ENCODE data around the gene STAT6.

Gene STAT6

DNA sequence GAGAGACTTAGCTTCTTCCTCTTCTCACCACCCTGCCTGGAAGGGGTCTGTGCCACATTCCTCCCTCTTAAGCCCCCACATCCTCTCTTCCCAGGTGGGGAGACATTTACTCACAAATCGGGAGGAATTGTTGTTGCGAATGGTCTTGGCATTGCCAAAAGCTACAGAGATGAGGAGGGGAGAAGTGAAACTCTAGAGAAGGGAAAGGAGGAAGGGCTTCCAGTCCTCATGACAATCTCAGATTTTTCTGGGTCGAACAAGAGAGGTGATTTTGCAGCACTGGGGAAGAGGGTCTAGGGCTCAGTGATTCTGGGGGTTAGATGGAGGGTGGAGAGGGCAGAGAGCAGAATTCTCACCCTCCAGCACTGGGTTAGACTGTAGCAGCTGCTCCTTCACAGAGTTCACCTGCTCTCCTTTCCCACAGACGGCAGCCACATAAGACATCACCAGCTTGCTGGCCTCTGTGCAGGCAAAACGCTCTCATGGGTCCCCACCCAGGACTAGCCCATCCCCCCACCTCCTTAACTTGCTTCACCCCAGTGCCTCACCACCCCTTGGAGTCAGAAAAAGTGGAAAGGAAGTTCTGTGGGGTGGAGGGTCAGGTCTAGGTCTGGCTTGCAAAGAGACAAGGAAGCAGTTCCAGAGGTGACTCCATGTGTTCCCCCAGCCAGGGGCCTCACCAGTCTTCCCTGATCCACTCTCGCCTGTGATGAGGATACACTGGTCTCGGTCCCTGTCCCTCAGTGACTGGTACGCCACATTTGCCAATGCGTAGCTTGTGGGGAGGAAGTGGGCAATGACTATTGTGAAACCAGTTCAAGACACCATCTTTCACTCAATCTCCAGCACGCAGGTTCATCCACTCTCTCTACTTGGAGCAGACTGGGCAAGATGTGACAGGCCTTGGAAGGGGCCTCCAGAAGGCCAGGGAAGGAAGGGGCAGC is 63.9 kb downstream of the STAT6 start:
- TF ChIP-seq, protein P1, sequence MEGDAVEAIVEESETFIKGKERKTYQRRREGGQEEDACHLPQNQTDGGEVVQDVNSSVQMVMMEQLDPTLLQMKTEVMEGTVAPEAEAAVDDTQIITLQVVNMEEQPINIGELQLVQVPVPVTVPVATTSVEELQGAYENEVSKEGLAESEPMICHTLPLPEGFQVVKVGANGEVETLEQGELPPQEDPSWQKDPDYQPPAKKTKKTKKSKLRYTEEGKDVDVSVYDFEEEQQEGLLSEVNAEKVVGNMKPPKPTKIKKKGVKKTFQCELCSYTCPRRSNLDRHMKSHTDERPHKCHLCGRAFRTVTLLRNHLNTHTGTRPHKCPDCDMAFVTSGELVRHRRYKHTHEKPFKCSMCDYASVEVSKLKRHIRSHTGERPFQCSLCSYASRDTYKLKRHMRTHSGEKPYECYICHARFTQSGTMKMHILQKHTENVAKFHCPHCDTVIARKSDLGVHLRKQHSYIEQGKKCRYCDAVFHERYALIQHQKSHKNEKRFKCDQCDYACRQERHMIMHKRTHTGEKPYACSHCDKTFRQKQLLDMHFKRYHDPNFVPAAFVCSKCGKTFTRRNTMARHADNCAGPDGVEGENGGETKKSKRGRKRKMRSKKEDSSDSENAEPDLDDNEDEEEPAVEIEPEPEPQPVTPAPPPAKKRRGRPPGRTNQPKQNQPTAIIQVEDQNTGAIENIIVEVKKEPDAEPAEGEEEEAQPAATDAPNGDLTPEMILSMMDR (IDR thresholded peaks at IDR 0.05; ENCODE audit: insufficient read depth, low read depth, low read length, missing control alignments), result no peak
- DNase-seq (ENCODE audit: low read depth), result peak; percentile 46
- H3K4me3 ChIP-seq (ENCODE audit: low read depth, low read length), result no peak overlapping the region

GRCh38 chr12:57046086-57046791 is 64.9 kb downstream of the STAT6 start:
- TF ChIP-seq, protein P1 (IDR thresholded peaks at IDR 0.05; ENCODE audit: insufficient read depth, low read depth, low read length, missing control alignments), result no peak
- H3K4me3 ChIP-seq (ENCODE audit: low read depth, low read length), result no peak overlapping the region
- no peak for DNase-seq (ENCODE audit: low read depth)

All from GM12865 (cell line).